Uterus (tissue), 2 donors: Measurements from ENCODE around the gene RFX3.

ENCODE experiments used
- CTCF ChIP-seq, 4 experiments: fragments of 200-600 bp in 2 of 4; fragments of 450-650 bp in 2 of 4; sonication (generic) in 2 of 4; IDR thresholded peaks; one replicate each; pipeline ENCODE4 v1.5.1; 2016 to 2019; ENCODE audit warnings: antibody characterized with exemption in 4 of 4, mild to moderate bottlenecking in 2 of 4, moderate library complexity in 1 of 4
- POLR2A ChIP-seq, 2 donors: fragments of 450-650 bp; IDR thresholded peaks; one replicate each; pipeline ENCODE4 v1.6.1; 2016; ENCODE audit warnings: antibody characterized with exemption in 2 of 2, mild to moderate bottlenecking in 1 of 2, moderate library complexity in 1 of 2

GRCh38 chr9:3477236-3477834, 48.5 kb downstream of the RFX3 start:
- no peak for TF ChIP-seq CTCF (IDR thresholded peaks at IDR 0.05)
- TF ChIP-seq POLR2A (IDR thresholded peaks at IDR 0.05), result no peak
